HG03521 (cell line): ENCODE data around the gene TPSAB1.
"Not testable (repeated sequence)": the region's sequence is repeated elsewhere in the genome, so short reads cannot be mapped to it uniquely, and the experiment has no call there.

ENCODE experiments used
- ATAC-seq: cut with Tn5 transposase; IDR thresholded peaks from one replicate; pipeline ENCODE4 v1.9.1; 2021; ENCODE audit warnings: mild to moderate bottlenecking, moderate library complexity; ENCODE audit not compliant: unreplicated experiment

The TPSAB1 gene

GRCh38 chr16:1263591-1264344, 23.3 kb downstream of the TPSAB1 start:
- no peak for ATAC-seq

GRCh38 chr16:1264345-1265089, 24.0 kb downstream of the TPSAB1 start:
- no peak for ATAC-seq

- ATAC-seq: no peak
These were observed 24.7 kb downstream of the TPSAB1 start for GRCh38 chr16:1265090-1265630.

GRCh38 chr16:1265826-1266225, 25.3 kb downstream of the TPSAB1 start:
- no peak for ATAC-seq

- not testable (repeated sequence) for ATAC-seq
These were observed 28.9 kb downstream of the TPSAB1 start for GRCh38 chr16:1269418-1269817.

GRCh38 chr16:1271380-1271723, 30.8 kb downstream of the TPSAB1 start:
- no peak for ATAC-seq

GRCh38 chr16:1271724-1272413, 31.4 kb downstream of the TPSAB1 start:
- not testable (repeated sequence) for ATAC-seq

- no peak for ATAC-seq
These were observed 32.1 kb downstream of the TPSAB1 start for GRCh38 chr16:1272453-1273198.

- no peak for ATAC-seq
These were observed 33.3 kb downstream of the TPSAB1 start for GRCh38 chr16:1273816-1274215.

GRCh38 chr16:1274767-1275166, 34.3 kb downstream of the TPSAB1 start:
- no peak for ATAC-seq

- ATAC-seq: no peak
These were observed 35.5 kb downstream of the TPSAB1 start for GRCh38 chr16:1275791-1276579.

- no peak for ATAC-seq
These were observed 36.0 kb downstream of the TPSAB1 start for GRCh38 chr16:1276580-1276878.

GRCh38 chr16:1277151-1277598, 36.7 kb downstream of the TPSAB1 start:
- ATAC-seq: no peak

GRCh38 chr16:1277617-1278282, 37.2 kb downstream of the TPSAB1 start:
- no peak for ATAC-seq

- no peak for ATAC-seq
These were observed 38.0 kb downstream of the TPSAB1 start for GRCh38 chr16:1278477-1278876.

GRCh38 chr16:1279081-1279944, 38.8 kb downstream of the TPSAB1 start:
- ATAC-seq: no peak

- no peak for ATAC-seq
These were observed 39.6 kb downstream of the TPSAB1 start for GRCh38 chr16:1279945-1280589.

- no peak for ATAC-seq
These were observed 40.3 kb downstream of the TPSAB1 start for GRCh38 chr16:1280783-1281182.
